SK-N-MC (cell line): ENCODE data around the gene LRCOL1.
"Not testable (repeated sequence)": the region's sequence is repeated elsewhere in the genome, so short reads cannot be mapped to it uniquely, and the experiment has no call there.

Experiments used
- EZH2 ChIP-seq: fragments of 200-600 bp; sonication (generic); IDR thresholded peaks from one replicate; pipeline ENCODE4 v1.6.1; 2017; ENCODE audit warnings: antibody characterized with exemption
- POLR2AphosphoS5 ChIP-seq: IDR thresholded peaks from 2 replicates; pipeline ENCODE4 v1.6.1; 2012; ENCODE audit warnings: mild to moderate bottlenecking, low read depth, low read length, borderline replicate concordance

GRCh38 chr12:132599502-132599901 lies 10.9 kb downstream of the LRCOL1 start:
- TF ChIP-seq POLR2AphosphoS5, EZH2: not testable (repeated sequence)
